Activated naive CD8-positive, alpha-beta T cell treated with anti-CD3 and anti-CD28 coated beads, Interleukin-2, amount 50 U/mL, for 16 hours (primary cell): ENCODE data around the gene KLF16.

Experiments used
- DNase-seq: peaks from one replicate; pipeline ENCODE4 v3.0.0-alpha.2; 2020; ENCODE audit warnings: low read depth, low spot score

The KLF16 gene

GRCh38 chr19:1868971-1869370 is 5.6 kb upstream of the KLF16 start:
- no peak for DNase-seq

- DNase-seq = no peak
Observed at GRCh38 chr19:1867349-1867724, 4.0 kb upstream of the KLF16 start.

- no peak for DNase-seq
Observed at GRCh38 chr19:1866693-1867348, 3.4 kb upstream of the KLF16 start.

- DNase-seq = no peak
Observed at GRCh38 chr19:1865172-1866010, 2.0 kb upstream of the KLF16 start.

- no peak for DNase-seq
Observed at GRCh38 chr19:1864480-1865171, 1.2 kb upstream of the KLF16 start.

- peak; percentile 84 for DNase-seq
Observed at GRCh38 chr19:1863638-1864479, 480 bp upstream of the KLF16 start.

- DNase-seq = no peak
Observed at GRCh38 chr19:1862424-1863327, 703 bp downstream of the KLF16 start.

- DNase-seq = no peak
Observed at GRCh38 chr19:1862068-1862423, 1.3 kb downstream of the KLF16 start.

- DNase-seq = no peak
Observed at GRCh38 chr19:1861599-1862031, 1.8 kb downstream of the KLF16 start.

- DNase-seq = no peak
Observed at GRCh38 chr19:1860821-1861598, 2.4 kb downstream of the KLF16 start.

- no peak for DNase-seq
Observed at GRCh38 chr19:1860042-1860775, 3.2 kb downstream of the KLF16 start.

GRCh38 chr19:1859331-1859781 is 4.0 kb downstream of the KLF16 start:
- DNase-seq = no peak

- no peak for DNase-seq
Observed at GRCh38 chr19:1858412-1859081, 4.8 kb downstream of the KLF16 start.

GRCh38 chr19:1857648-1858326 is 5.6 kb downstream of the KLF16 start:
- DNase-seq = no peak

GRCh38 chr19:1856698-1857603 is 6.4 kb downstream of the KLF16 start:
- DNase-seq = no peak

GRCh38 chr19:1856345-1856697 is 7.1 kb downstream of the KLF16 start:
- no peak for DNase-seq

GRCh38 chr19:1855828-1856255 is 7.5 kb downstream of the KLF16 start:
- DNase-seq = no peak
